ENCODE results near the gene SOX8. TPM values are rescaled to one million over a fixed set of nuclear protein-coding genes. Genes with fewer than 3 reads are reported as not detected.
"Not testable (repeated sequence)": the region's sequence is repeated elsewhere in the genome, so short reads cannot be mapped to it uniquely, and the experiment has no call there.

SOX8 gene
- total RNA-seq, 4 donors from 2014 or later: 3.0 to 27.7 (median 11.4) TPM

DNA sequence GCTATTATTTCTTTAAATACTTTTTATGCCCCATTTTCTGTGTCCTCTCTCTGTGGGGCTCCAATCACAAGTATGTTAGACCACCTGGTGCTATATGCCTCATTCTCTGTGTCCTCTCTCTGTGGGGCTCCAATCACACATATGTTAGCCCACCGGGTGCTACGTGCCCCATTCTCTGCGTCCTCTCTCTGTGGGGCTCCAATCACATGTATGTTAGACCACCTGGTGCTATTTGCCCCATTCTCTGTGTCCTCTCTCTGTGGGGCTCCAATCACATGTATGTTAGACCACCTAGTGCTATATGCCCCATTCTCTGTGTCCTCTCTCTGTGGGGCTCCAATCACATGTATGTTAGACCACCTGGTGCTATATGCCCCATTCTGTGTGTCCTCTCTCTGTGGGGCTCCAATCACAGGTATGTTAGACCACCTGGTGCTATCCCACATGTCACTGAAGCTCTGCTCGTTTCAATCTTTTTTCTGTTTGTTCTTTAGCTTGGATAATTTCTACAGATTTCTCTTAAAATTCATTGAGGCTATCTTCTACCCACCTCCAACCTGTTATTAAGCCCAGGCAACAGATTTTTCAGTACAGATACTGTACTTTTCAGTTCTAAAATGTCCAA lies 39.0 kb upstream of the SOX8 start:
- 93 to 97% methylated on average over 4 of the region's 4 CpGs for WGBS, 2 donors
- intact Hi-C loops (cut with DNase I; ENCODE audit: low total_unique reads): loop anchor here (10.0 kb wide), 1 partner anchor 102 kb away; no protein-coding TSS in a partner anchor
- no peak overlapping the region for H3K4me3 ChIP-seq (ENCODE audit: low read depth, poor library complexity, severe bottlenecking)
- no peak for DNase-seq (ENCODE audit: low spot score in 2 of 2)
- TF ChIP-seq, protein P1, sequence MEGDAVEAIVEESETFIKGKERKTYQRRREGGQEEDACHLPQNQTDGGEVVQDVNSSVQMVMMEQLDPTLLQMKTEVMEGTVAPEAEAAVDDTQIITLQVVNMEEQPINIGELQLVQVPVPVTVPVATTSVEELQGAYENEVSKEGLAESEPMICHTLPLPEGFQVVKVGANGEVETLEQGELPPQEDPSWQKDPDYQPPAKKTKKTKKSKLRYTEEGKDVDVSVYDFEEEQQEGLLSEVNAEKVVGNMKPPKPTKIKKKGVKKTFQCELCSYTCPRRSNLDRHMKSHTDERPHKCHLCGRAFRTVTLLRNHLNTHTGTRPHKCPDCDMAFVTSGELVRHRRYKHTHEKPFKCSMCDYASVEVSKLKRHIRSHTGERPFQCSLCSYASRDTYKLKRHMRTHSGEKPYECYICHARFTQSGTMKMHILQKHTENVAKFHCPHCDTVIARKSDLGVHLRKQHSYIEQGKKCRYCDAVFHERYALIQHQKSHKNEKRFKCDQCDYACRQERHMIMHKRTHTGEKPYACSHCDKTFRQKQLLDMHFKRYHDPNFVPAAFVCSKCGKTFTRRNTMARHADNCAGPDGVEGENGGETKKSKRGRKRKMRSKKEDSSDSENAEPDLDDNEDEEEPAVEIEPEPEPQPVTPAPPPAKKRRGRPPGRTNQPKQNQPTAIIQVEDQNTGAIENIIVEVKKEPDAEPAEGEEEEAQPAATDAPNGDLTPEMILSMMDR (IDR thresholded peaks at IDR 0.05): no peak

DNA sequence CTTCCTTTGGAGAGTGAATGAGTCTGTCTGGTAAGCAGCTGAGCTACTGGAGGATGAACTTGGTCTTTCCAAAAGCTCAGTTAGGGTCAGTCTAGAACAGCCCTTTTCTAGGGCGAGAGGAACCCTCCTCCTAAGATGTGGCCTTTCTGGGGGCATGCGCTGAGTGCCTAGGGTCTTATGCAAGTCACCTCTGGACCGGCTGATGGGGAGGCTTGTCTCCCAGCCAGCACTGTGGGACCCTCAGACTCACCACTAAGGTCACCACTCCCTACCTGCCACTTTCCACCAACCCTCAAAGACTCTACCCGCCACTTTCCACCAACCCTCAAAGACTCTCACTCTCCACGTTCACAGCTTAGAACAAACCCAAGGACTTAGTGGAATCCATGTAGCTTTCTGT lies 37.6 kb upstream of the SOX8 start:
- H3K4me3 ChIP-seq (ENCODE audit: low read depth, poor library complexity, severe bottlenecking): no peak overlapping the region
- 93 to 99% methylated on average over 5 of the region's 5 CpGs for WGBS, 2 donors
- no peak for DNase-seq (ENCODE audit: low spot score in 2 of 2)
- intact Hi-C loops (cut with DNase I; ENCODE audit: low total_unique reads): loop anchor here (10.0 kb wide), 1 partner anchor 101 kb away; no protein-coding TSS in a partner anchor
- TF ChIP-seq, protein P1 (IDR thresholded peaks at IDR 0.05): no peak
- no peak for TF ChIP-seq POLR2A (IDR thresholded peaks at IDR 0.05)

DNA sequence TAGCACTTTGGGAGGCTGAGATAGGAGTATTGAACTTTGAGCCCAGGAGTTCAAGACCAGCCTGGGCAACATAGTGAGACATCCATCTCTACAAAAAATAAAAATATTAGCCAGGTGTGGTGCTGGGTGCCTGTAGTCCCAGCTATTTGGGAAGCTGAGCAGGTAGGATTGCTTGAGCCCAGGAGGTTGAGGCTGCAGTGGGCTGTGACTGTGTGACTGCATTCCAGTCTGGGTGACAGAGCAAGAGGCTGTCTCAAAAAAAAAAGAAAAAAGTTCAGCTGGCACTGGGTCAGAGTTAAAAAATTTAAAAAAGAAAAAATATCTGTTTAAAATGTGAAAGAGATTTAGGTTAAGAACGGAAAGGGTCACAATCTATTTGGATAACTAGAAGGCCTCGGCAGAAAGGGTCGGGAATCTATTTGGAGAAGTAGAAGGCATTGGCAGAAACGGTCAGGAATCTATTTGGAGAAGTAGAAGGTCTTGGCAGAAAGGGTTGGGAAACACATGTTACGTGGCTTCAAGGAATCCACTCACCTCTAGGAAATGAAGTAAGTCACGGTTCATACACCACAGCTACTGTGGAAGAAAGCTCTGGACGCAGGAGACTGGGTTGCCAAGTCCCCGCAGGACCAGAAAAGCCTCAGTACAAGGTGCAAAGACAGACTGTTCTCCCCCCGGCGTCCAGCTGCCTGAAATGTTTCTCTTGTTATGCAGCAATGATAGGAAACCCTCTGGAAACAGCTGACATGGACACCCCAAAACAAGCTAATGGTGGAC lies 36.1 kb upstream of the SOX8 start:
- intact Hi-C loops (cut with DNase I; ENCODE audit: low total_unique reads): loop anchor here (10.0 kb wide), 1 partner anchor 99 kb away; no protein-coding TSS in a partner anchor
- H3K4me3 ChIP-seq (ENCODE audit: low read depth, poor library complexity, severe bottlenecking): no peak overlapping the region
- TF ChIP-seq POLR2A (IDR thresholded peaks at IDR 0.05): no peak
- TF ChIP-seq, protein P1 (IDR thresholded peaks at IDR 0.05): no peak
- no peak for DNase-seq (ENCODE audit: low spot score in 2 of 2)
- WGBS, 2 donors: 93 to 96% methylated on average over 10 of the region's 10 CpGs

DNA sequence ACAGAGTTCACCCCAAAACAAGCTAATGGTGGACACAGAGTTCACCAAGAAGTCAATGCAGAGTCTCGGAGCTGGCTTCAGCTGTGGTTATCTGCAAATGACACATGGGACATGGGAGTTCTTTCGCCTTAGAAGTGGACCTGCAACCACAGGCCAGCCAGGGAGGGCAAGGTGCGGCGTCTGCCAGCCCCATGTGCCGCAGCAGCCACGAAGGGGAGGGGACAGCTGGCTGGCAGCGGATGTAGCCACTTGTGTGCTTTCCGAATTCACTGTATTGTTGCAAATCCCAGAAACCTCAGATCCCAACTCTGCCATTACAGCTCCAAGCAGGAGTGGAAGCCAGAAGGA lies 35.5 kb upstream of the SOX8 start:
- WGBS, 2 donors: 94 to 97% methylated on average over 8 of the region's 8 CpGs
- intact Hi-C loops (cut with DNase I; ENCODE audit: low total_unique reads): loop anchor here (10.0 kb wide), 1 partner anchor 99 kb away; no protein-coding TSS in a partner anchor
- no peak overlapping the region for H3K4me3 ChIP-seq (ENCODE audit: low read depth, poor library complexity, severe bottlenecking)
- no peak for TF ChIP-seq POLR2A (IDR thresholded peaks at IDR 0.05)
- no peak for DNase-seq (ENCODE audit: low spot score in 2 of 2)

DNA sequence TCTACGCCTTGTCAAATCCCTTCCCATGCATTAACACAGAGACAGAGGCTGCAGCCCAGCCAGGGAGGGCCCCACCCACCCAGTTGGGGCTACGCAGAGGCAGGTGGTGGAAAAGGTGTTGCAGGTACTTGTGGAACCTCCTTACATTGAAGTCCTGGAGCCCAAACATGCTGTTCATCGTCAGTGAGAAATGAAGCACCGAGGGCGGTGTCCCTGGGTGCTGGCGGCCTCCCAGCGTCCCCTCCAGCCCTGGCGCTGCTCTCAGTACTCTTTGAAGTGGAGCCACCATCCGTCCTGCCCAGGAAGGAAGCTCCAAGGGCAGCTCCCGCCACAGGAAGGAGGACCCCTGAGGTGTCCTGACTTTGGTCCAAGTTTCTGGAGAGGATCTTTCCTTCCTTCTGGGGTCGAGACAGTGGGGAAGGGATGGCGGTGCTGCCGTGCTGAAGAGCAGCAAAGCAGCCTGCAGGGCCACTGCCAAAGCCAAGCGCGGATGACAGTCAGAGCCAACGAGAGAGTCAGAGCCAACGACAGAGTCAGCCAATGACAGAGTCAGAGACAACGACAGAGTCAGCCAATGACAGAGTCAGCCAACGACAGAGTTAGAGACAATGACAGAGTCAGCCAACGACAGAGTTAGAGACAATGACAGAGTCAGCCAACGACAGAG lies 34.2 kb upstream of the SOX8 start:
- WGBS, 2 donors: 63 to 77% methylated on average over 21 of the region's 21 CpGs
- TF ChIP-seq, protein P1 (IDR thresholded peaks at IDR 0.05): no peak
- TF ChIP-seq POLR2A (IDR thresholded peaks at IDR 0.05): no peak
- H3K4me3 ChIP-seq (ENCODE audit: low read depth, poor library complexity, severe bottlenecking): no peak overlapping the region
- intact Hi-C loops (cut with DNase I; ENCODE audit: low total_unique reads): loop anchor here (10.0 kb wide), 1 partner anchor 97 kb away; no protein-coding TSS in a partner anchor
- DNase-seq (ENCODE audit: low spot score in 2 of 2): no peak

DNA sequence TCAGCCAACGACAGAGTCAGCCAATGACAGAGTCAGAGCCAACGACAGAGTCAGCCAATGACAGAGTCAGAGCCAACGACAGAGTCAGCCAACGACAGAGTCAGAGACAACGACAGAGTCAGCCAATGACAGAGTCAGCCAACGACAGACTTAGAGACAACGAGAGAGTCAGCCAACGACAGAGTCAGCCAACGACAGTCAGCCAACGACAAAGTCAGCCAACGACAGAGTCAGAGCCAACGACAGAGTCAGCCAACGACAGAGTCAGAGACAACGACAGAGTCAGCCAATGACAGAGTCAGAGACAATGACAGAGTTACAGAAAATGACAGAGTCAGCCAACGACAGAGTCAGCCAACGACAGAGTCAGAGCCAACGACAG lies 33.7 kb upstream of the SOX8 start:
- not testable (repeated sequence) for DNase-seq (ENCODE audit: low spot score in 2 of 2)
- 68 to 72% methylated on average over 17 of the region's 17 CpGs for WGBS, 2 donors

DNA sequence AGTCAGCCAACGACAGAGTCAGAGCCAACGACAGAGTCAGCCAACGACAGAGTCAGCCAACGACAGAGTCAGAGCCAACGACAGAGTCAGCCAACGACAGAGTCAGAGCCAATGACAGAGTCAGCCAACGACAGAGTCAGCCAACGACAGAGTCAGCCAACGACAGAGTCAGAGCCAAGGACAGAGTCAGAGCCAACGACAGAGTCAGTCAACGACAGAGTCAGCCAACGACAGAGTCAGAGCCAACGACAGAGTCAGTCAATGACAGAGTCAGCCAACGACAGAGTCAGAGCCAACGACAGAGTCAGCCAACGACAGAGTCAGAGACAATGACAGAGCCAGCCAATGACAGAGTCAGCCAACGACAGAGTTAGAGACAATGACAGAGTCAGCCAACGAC lies 32.8 kb upstream of the SOX8 start:
- intact Hi-C loops (cut with DNase I; ENCODE audit: low total_unique reads): loop anchor here (10.0 kb wide), 1 partner anchor 96 kb away; no protein-coding TSS in a partner anchor
- H3K4me3 ChIP-seq (ENCODE audit: low read depth, poor library complexity, severe bottlenecking); DNase-seq (ENCODE audit: low spot score in 2 of 2): not testable (repeated sequence)
- 51 to 60% methylated on average over 18 of the region's 18 CpGs for WGBS, 2 donors

More for the DNA sequence above, 33.7 kb upstream of the SOX8 start:
- H3K4me3 ChIP-seq (ENCODE audit: low read depth, poor library complexity, severe bottlenecking): not testable (repeated sequence)
- intact Hi-C loops (cut with DNase I; ENCODE audit: low total_unique reads): loop anchor here (10.0 kb wide), 1 partner anchor 97 kb away; no protein-coding TSS in a partner anchor

DNA sequence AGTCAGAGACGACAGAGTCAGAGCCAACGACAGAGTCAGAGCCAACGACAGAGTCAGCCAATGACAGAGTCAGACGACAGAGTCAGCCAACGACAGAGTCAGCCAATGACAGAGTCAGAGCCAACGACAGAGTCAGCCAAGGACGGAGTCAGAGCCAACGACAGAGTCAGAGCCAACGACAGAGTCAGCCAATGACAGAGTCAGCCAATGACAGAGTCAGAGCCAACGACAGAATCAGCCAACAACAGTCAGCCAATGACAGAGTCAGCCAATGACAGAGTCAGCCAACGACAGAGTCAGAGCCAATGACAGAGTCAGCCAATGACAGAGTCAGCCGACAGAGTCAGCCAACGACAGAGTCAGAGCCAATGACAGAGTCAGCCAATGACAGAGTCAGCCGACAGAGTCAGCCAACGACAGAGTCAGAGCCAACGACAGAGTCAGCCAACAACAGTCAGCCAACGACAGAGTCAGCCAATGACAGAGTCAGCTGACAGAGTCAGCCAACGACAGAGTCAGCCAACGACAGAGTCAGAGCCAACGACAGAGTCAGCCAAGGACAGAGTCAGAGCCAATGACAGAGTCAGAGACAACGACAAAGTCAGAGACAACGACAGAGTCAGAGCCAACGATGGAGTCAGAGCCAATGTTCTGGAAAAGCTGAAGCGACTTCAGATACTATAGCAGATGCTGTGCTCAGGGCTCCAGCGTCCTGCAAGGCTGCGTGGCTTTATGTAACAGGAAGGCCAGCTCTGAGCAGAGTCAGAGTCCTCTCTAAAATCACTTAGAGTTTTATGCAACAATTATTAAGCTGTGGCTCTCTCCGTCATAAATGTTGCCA lies 30.6 kb upstream of the SOX8 start:
- WGBS, 2 donors: 54 to 62% methylated on average over 27 of the region's 27 CpGs

More for the DNA sequence above, 30.6 kb upstream of the SOX8 start:
- DNase-seq (ENCODE audit: low spot score in 2 of 2); intact Hi-C loops (cut with DNase I; ENCODE audit: low total_unique reads); H3K4me3 ChIP-seq (ENCODE audit: low read depth, poor library complexity, severe bottlenecking): not testable (repeated sequence)

Data from lower leg skin (tissue), 4 donors.